Endothelial cell of umbilical vein (primary cell): Measurements from ENCODE around the gene SBDS. TPM values are rescaled to one million over a fixed set of nuclear protein-coding genes. Genes with fewer than 3 reads are reported as not detected.

Source experiments
- BruUV-seq: library from RNA; stranded (reverse); fragments of 400-500 nt; replicated peaks from 2 replicates; lab custom pipeline; 2021; lab: Mats Ljungman, UMichigan
- CTCF ChIA-PET: fragments of 300-600, 350-600 bp; sonication (Branson Sonifier 250); formaldehyde crosslinking; loops from one replicate; lab custom pipeline; 2021; ENCODE audit warnings: antibody characterized with exemption, inconsistent platforms; lab: Charles Lee
- POLR2A ChIA-PET: fragments of 300-600, 350-600 bp; sonication (Branson Sonifier 250); formaldehyde crosslinking; loops from one replicate; lab custom pipeline; 2021; ENCODE audit warnings: antibody characterized with exemption, inconsistent platforms; lab: Charles Lee
- DNase-seq: peaks from one replicate; pipeline ENCODE4 v3.0.0-alpha.2; 2011; ENCODE audit warnings: low read depth, low spot score
- FAIRE-seq: peaks from 2 replicates; lab custom pipeline; 2011; peaks lifted over from hg19 to GRCh38; lab: Jason Lieb, UNC
- H2AFZ ChIP-seq: 2 replicates; pipeline ENCODE4 v1.6.0; 2012; ENCODE audit warnings: low read depth, low read length, control low read depth, inconsistent platforms
- H3K27ac ChIP-seq: 2 replicates; pipeline ENCODE4 v1.5.1; 2011; ENCODE audit warnings: low read depth, mild to moderate bottlenecking, control low read depth, low read length, moderate library complexity; ENCODE audit not compliant: insufficient read depth
- H3K27me3 ChIP-seq, 2 experiments: 2 replicates each; pipeline versions ENCODE4 v1.6.0 to v1.6.1; 2011; ENCODE audit warnings: low read length in 2 of 2, mixed read lengths in 1 of 2; ENCODE audit not compliant: control insufficient read depth in 2 of 2, insufficient read depth in 2 of 2
- H3K36me3 ChIP-seq, 2 experiments: 2 replicates in 1 of 2; 3 replicates in 1 of 2; pipeline ENCODE4 v1.5.1; 2011; ENCODE audit warnings: low read length in 2 of 2, mild to moderate bottlenecking in 1 of 2, moderate library complexity in 1 of 2; ENCODE audit not compliant: control insufficient read depth in 2 of 2, insufficient read depth in 2 of 2; ENCODE audit errors: extremely low read depth in 1 of 2
- H3K4me1 ChIP-seq: 3 replicates; pipeline ENCODE4 v1.5.1; 2011; ENCODE audit warnings: mild to moderate bottlenecking, low read length; ENCODE audit not compliant: control insufficient read depth, insufficient read depth; ENCODE audit errors: extremely low read depth
- H3K4me2 ChIP-seq: 2 replicates; pipeline ENCODE4 v1.6.1; 2011; ENCODE audit warnings: low read length, control low read depth, mixed read lengths; ENCODE audit not compliant: insufficient read depth
- H3K4me3 ChIP-seq, 3 experiments: fragments of 200-600 bp in 1 of 3; sonication (generic), shearing (Covaris generic) in 1 of 3; replicated peaks in 1 of 3; 2 replicates each; pipeline ENCODE4 v1.5.1; 2011 to 2016; ENCODE audit warnings: control low read depth in 3 of 3, low read length in 3 of 3, mild to moderate bottlenecking in 2 of 3, inconsistent platforms in 1 of 3, low read depth in 1 of 3, moderate library complexity in 1 of 3; ENCODE audit not compliant: insufficient read depth in 1 of 3
- H3K79me2 ChIP-seq: 2 replicates; pipeline ENCODE4 v1.6.0; 2012; ENCODE audit warnings: low read length, inconsistent platforms; ENCODE audit not compliant: control insufficient read depth, insufficient read depth
- H3K9ac ChIP-seq: replicated peaks from 2 replicates; pipeline ENCODE3; 2011; ENCODE audit warnings: low read length, control low read depth; ENCODE audit not compliant: insufficient read depth; ENCODE audit errors: extremely low read depth
- H3K9me1 ChIP-seq: replicated peaks from 3 replicates; pipeline ENCODE4 v1.6.0; 2011; ENCODE audit warnings: mild to moderate bottlenecking, low read length; ENCODE audit not compliant: control insufficient read depth, insufficient read depth; ENCODE audit errors: extremely low read depth
- H3K9me3 ChIP-seq: replicated peaks from 2 replicates; pipeline ENCODE4 v1.5.1; 2012; ENCODE audit warnings: low read length, inconsistent platforms; ENCODE audit not compliant: control insufficient read depth, insufficient read depth
- H4K20me1 ChIP-seq: replicated peaks from 2 replicates; pipeline ENCODE3; 2011; ENCODE audit warnings: mild to moderate bottlenecking, low read length; ENCODE audit not compliant: control insufficient read depth, insufficient read depth; ENCODE audit errors: extremely low read depth
- CTCF ChIP-seq, 2 donors: IDR thresholded peaks; 1 replicate in 1 of 2; 2 replicates in 1 of 2; pipeline ENCODE4 v1.5.1; 2011; ENCODE audit warnings: low read length in 2 of 2, mild to moderate bottlenecking in 2 of 2, moderate library complexity in 2 of 2, control low read depth in 1 of 2, inconsistent platforms in 1 of 2, low read depth in 1 of 2; ENCODE audit not compliant: insufficient read depth in 1 of 2; ENCODE audit errors: extremely low read depth in 1 of 2
- EZH2 ChIP-seq: IDR thresholded peaks from 2 replicates; pipeline ENCODE4 v1.6.1; 2012; ENCODE audit warnings: borderline replicate concordance, low read depth, mild to moderate bottlenecking, moderate library complexity, low read length, inconsistent platforms; ENCODE audit not compliant: severe bottlenecking
- FOS ChIP-seq: IDR thresholded peaks from 2 replicates; pipeline ENCODE4 v1.6.1; 2011; ENCODE audit warnings: mild to moderate bottlenecking, low read length, moderate library complexity, borderline replicate concordance; ENCODE audit not compliant: insufficient read depth
- GATA2 ChIP-seq: IDR thresholded peaks from 2 replicates; pipeline ENCODE4 v1.7.0; 2011; ENCODE audit warnings: low read depth, mild to moderate bottlenecking, moderate library complexity, mixed read lengths, low read length; ENCODE audit not compliant: insufficient read length, insufficient read depth
- MAX ChIP-seq: IDR thresholded peaks from 2 replicates; pipeline ENCODE4 v1.6.1; 2011; ENCODE audit not compliant: insufficient read depth, insufficient read length
- MYC ChIP-seq: IDR thresholded peaks from one replicate; pipeline ENCODE4 v1.6.1; 2011; ENCODE audit warnings: mild to moderate bottlenecking, low read depth, low read length
- POLR2A ChIP-seq: IDR thresholded peaks from 2 replicates; pipeline ENCODE4 v1.6.1; 2012; ENCODE audit warnings: low read depth, mild to moderate bottlenecking, control low read depth, low read length
- dilution Hi-C: fragments of 300-500 bp; cut with MboI; formaldehyde crosslinking; loops from one replicate; pipeline ENCODE4 v1.15.0; 2019; ENCODE audit warnings: low sequenced_read_pairs; ENCODE audit not compliant: extremely low pct_ligation_motif_present
- intact Hi-C: fragments of 100-400 bp; cut with micrococcal nuclease; formaldehyde crosslinking; loops from one replicate; pipeline ENCODE4 v1.10.0; 2022
- polyA plus RNA-seq, 4 experiments: library from polyadenylated mRNA; depleted of rRNA in 3 of 4; stranded (reverse) in 3 of 4; unstranded in 1 of 4; fragments of >200 nt; gene quantifications; 2 replicates each; pipeline versions ENCODE4 v1.2.1 to v1.2.3, GENCODE V29; 2011 to 2012; ENCODE audit warnings: missing spikeins in 1 of 4
- total RNA-seq: library from RNA; stranded (reverse); gene quantifications from 2 replicates; pipeline ENCODE4 v1.2.3, GENCODE V29; 2021

SBDS gene
- total and polyA plus RNA-seq, 2 donors (not counting 3 experiments of a cell fraction or from before 2014, with no cell fraction given) = 30.7 to 86.5 TPM

GRCh38 chr7:67021260-67021659, 25.9 kb upstream of the SBDS start:
- no peak for FAIRE-seq
- no peak for DNase-seq
- H3K36me3 ChIP-seq = peaks cover 0 to 6% of the 10 kb centered on the region in 2 experiments
- H4K20me1 ChIP-seq = no peaks in the 10 kb centered on the region
- no peak overlapping the region for H3K27ac ChIP-seq
- no peak overlapping the region for H3K4me2 ChIP-seq
- H3K79me2 ChIP-seq = no peaks in the 10 kb centered on the region
- BruUV-seq = no TSS peak
- intact Hi-C loops = no loop called here
- H3K9ac ChIP-seq = no peak overlapping the region
- TF ChIP-seq FOS (no peak), MYC (no peak), CTCF (IDR thresholded peaks at IDR 0.05; ENCODE audit: extremely low read depth in 1 of 2, insufficient read depth in 1 of 2, low read depth in 1 of 2, low read length in 2 of 2) (no peak)
- H2AFZ ChIP-seq = no peak overlapping the region
- H3K9me3 ChIP-seq = no peaks in the 10 kb centered on the region
- no peaks in the 10 kb centered on the region for H3K27me3 ChIP-seq
- no peak overlapping the region for H3K4me3 ChIP-seq
- no peaks in the 10 kb centered on the region for H3K9me1 ChIP-seq
- dilution Hi-C loops = no loop called here
- H3K4me1 ChIP-seq = no peaks in the 10 kb centered on the region
- CTCF ChIA-PET = no interaction called here
- POLR2A ChIA-PET = no interaction called here

GRCh38 chr7:67019562-67020390, 24.4 kb upstream of the SBDS start:
- no peak overlapping the region for H3K4me2 ChIP-seq

More at GRCh38 chr7:67019562-67020390, 24.4 kb upstream of the SBDS start:
- Histone ChIP-seq H3K9me3 (no peaks in the 10 kb centered on the region), H3K9ac (no peak overlapping the region), H3K27me3 (no peaks in the 10 kb centered on the region), H4K20me1 (no peaks in the 10 kb centered on the region), H2AFZ (no peak overlapping the region), H3K4me3 (no peak overlapping the region), H3K79me2 (no peaks in the 10 kb centered on the region), H3K9me1 (no peaks in the 10 kb centered on the region), H3K27ac (no peak overlapping the region), H3K4me1 (no peaks in the 10 kb centered on the region), H3K36me3 (peaks cover 0 to 6% of the 10 kb centered on the region in 2 experiments)
- no TSS peak for BruUV-seq
- ChIA-PET CTCF (interaction anchor here (1.5 kb wide), 1 partner anchor 20 kb away, joined by 3 read pairs; no protein-coding TSS in a partner anchor), POLR2A (no interaction called here)
- intact Hi-C loops (no loop called here), dilution Hi-C loops (no loop called here)
- FAIRE-seq = peak; percentile 48
- no peak for DNase-seq
- TF ChIP-seq GATA2 (peak; percentile 79), POLR2A (no peak), FOS (no peak), MYC (no peak), EZH2 (no peak), MAX (no peak), CTCF (IDR thresholded peaks at IDR 0.05; ENCODE audit: extremely low read depth in 1 of 2, insufficient read depth in 1 of 2, low read depth in 1 of 2, low read length in 2 of 2) (no peak)
